Measurements from ENCODE around the gene CRMP1.
"Not testable (repeated sequence)": the region's sequence is repeated elsewhere in the genome, so short reads cannot be mapped to it uniquely, and the experiment has no call there.

CRMP1 gene

DNA sequence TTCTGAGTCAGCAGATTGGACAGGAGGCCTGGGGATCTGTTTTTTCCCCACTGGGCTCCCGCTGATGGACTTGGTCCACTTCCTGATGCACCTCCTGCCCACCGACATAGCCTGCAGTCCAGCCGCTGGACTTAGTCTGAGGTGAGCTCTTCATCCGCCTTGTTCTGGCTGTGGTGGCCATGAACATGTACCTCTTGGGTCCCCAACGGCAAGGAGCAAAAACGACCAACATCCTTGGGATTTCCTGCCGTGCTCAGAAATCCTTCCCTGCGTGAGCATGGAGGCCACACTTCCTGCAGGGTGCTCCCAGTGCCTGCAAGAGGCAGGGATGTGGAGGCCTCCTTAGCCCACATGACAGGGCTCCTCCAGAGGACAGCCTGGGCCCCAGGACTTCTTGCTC is 76.8 kb downstream of the CRMP1 start:
- no peak for DNase-seq

DNA sequence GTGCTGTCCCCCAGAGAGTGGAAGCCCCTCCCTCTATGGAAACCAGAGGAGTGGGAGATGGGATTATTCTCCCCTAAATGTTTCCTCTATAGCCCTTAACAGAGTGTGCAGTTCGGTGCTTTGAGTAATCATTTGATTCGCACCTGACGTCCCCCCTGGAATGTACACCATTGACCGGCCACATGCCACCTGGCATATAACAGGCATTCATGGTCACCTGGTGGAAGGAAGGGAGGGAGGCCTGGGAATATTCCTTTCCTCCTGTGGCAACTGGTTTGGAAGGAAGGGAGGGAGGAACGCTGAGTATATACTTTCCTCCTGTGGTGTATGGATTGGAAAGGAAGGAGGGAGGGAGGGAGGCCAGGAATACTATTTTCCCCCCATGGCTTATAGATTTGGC is 77.2 kb downstream of the CRMP1 start:
- no peak for DNase-seq

DNA sequence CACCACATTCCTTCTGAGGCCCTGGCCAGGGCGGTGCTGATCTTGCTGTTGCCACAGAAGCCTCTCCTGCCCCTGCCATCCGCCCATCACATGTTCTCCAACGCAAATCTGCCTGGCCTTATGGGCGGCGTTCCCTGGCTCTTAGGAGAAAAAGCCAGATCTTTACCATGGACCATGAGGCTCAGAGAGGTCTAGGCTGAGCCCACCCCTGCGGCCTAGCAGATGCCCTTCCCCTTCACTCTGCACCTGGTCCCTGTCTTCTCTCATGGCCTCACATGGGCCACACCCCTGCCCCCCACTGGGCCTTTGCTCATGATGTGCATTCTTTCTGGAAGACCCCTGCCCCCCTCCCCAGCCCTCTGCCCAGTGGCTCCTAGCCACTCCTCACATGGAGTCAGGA is 78.5 kb downstream of the CRMP1 start:
- no peak for DNase-seq

DNA sequence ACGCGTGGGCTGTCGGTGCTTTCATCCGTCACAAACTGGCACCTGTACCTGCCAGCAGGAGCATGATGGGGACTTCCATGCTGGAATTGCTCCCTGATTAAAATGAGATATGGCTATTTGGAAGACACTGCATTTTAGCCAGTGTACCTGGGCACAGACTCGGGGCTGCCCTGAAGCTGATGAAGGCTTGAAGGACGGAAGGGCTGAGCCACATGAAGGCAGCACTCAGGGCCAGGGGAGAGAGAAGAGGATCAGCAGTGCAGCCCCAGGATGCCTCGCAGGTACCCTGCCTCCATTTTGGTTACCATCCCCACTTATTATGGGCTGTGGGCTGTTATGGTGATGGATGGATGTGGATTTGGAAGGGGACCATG is 79.0 kb downstream of the CRMP1 start:
- DNase-seq: no peak

DNA sequence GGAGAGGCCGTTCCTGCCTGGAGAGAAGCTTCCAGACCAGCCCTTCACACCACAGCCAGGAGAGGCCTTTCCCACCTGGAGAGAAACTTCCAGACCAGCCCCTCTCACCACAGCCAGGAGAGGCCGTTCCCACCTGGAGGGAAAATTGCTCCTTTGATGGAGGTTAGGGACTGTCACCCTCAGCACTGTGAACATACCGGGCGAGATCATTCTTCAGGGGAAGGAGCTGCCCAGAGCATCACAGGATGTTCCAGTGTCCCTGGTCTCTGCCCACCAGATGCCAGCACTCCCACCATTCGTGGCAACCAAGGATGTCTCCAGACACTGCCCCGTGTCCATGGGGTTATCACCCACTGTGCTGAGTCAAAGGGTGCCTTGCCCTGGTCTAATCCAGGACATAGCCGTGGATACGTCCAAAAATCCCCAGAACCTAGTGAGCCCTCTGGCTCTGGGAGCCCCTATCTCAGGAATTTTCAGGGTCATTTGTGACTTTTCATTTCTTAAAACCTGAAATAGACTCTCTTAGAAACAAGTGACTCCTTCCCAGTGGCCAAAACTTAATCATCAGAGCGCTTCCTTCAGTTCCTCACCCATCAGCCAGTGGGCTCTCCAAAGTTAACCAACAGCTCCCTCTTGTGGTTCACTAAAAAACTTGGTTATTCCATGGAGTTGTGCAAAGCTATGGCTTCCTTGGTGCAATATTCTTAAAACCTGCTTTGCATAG is 80.2 kb downstream of the CRMP1 start:
- peak; percentile 14 for DNase-seq

DNA sequence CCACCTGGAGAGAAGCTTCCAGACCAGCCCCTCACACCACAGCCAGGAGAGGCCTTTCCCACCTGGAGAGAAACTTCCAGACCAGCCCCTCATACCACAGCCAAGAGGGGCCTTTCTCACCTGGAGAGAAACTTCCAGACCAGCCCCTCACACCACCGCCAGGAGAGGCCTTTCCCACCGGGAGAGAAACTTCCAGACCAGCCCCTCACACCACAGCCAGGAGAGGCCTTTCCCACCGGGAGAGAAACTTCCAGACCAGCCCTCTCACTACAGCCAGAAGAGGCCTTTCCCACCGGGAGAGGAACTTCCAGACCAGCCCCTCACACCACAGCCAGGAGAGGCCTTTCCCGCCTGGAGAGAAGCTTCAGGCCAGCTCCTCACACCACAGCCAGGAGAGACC is 80.8 kb downstream of the CRMP1 start:
- not testable (repeated sequence) for DNase-seq

DNA sequence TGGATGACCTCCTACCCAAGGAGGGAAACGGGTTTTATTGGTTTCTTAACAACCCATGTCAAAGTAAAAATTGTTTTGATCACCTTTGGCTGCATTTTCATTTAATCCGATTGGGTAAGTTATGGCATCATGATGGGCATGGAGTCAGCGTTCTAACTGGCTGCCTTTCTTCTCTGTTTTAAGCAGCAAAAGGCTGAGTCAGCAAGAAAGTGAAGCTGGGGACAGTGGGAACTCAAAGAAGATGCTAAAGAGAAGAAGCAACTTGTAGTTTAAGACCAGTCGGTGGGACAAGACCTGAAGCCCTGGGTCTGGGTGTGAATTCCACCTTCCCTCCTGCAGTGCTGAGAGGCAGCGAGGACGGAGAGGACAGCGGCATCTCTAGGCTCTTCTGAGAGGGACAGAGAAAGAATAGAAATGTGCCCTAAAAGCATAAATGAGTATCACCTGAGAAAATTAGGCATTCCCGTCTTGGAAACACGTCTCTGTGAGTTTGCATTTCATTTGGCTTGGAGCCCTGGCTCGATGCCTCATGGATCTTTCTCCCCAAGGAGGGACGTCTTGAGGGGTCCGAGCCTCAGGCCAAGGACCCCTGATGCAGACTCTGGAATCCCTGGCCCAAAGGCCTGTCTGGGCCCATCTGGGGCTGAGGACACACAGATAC is 82.0 kb downstream of the CRMP1 start:
- no peak for DNase-seq

DNA sequence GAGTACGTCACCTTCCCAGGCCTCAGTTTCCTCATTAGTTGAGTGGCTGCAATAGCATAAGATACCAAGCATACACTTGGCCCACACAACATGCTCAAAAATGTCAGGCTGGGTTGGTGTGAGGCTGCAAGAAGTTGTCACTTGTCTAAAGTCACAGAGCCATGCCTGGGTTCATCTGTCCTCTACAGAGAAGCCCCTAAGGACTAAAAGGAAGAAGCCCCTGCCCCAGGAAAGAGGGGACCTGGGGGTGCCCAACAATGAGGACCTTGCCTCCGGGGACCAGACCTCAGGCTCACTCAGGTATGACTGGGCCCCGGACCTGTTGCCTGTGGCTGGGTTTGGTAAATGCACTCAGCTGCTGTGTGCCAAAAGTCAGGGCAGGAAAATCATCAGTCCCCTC is 82.7 kb downstream of the CRMP1 start:
- DNase-seq: no peak

DNA sequence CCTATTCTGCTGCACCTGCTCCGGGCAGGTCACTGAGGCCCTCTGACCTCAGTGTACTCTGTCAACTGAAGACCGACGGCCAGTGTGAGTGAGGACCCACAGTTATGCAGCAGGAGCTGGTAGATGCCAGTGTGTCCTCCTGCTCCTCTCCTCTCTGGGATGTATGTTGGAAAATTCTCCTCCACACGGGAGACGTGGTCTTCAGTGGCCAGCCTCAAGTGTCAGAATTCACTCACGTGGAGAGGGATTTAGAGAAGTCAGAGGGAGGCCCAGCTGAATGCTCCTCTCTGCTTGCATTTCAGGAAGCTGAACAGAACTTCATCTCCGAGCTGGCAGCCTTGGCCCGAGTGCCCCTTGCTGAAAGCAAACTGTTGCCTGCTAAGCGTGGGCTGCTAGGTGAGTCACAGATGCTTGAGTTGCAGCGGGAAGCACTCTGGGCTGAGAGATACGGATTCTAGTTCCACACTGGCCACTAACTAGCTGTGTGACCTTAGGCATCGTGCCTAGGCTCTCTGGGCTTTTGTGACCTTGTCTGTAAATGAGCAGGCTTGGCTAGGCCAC is 83.6 kb downstream of the CRMP1 start:
- DNase-seq: no peak

DNA sequence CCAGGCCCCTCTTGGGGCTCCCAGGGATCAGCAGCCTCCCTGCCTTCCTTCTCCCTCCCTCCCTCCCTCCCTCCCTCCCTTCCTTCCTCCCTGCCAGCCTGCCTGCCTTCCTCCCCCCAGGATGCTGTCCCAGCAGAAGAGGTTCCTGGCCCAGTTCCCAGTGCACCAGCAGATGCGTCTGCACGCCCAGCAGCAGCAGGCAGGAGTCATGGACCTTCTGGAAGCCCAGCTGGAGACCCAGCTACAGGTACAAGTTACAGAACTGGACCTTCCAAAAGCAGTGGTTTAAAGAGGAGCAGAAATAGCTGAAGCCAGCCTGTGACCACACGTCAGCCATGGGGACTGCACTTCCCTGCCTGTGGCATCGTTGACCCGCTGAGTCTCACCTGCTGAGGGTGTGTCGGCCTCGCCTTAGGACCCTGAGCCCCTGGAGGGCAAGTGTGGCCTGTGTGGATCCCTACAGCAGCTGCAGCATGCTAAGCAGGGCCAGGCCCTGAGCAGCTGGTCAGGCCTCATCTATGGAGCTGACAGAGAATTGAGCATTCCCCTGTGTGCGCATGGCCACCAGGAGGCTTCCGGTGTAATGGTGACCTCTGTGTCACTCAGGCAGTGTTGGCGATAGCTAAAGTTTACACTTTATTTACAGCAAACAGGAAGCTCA is 84.7 kb downstream of the CRMP1 start:
- peak; percentile 22 for DNase-seq

DNA sequence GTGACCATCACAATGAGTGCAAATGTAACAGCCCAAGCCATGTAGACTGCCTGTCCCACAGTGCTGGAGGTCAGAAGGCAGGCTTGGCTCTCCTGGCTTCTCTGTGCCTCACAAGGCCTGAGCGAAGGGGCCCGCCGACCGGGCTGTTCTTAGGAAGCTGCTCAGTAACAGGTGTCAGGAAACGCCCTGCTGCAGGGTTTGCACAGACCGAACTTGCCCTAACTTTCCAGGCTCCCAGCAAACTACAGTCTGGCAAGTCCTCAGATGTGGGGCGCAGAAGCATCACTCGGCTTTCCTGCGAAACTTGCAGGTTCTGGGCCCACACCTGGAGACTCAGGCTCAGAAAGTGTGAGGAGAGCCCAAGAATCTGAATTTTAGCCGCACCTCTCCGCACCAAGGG is 87.6 kb downstream of the CRMP1 start:
- no peak for DNase-seq

DNA sequence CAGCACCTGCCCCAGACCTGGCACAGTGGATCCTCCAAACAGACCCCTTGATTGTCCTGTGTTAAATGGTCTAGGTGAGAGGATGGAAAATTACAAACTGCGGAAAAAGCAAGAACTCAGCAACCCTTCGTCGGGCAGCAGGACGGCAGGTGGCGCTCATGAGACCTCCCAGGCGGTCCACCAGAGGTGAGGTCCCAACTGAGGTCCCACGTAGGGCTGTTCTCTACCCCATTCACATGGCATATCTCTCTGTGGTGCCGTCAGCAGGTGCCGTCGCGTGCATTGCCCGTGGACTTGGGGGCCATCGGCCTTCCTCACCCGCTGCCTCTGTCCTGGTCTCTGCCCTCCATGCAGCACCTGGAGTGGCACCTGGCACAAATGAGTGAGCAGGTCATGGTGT is 88.2 kb downstream of the CRMP1 start:
- no peak for DNase-seq

DNA sequence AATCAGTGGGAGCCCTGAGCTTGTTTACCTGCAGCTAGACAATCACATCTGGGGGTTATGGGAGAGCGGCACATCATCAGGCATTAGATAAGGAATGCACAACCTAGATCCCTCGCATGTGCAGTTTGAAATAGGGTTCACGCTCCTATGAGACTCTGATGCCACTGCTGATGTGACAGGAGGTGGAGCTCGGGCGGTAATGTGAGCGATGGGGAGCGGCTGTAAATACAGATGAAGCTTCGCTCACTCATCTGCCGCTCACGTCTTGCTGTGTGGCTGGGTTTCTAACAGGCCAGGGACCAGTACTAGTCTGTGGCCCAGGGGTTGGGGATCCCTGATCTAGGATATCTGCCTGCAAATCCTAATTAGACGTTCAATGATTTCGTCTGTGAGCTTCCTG is 90.3 kb downstream of the CRMP1 start:
- no peak for DNase-seq

DNA sequence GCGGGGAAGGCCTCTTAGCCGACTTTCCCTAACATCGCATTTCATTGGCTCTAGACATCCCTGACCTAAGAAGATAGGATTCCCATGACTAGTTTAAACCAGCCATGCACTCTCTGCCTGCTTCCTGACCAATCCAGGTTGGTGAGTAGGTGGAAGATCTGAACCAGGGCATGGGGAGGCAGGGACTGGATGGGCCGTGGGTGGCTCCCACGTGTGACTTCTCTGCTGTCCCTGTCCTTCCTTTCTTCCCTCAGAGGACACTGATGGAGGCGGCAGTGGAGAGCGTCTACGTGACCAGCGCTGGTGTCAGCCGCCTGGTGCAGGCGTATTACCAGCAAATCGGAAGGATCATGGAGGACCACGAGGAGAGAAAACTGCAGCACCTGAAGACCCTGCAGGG is 91.2 kb downstream of the CRMP1 start:
- DNase-seq: no peak

DNA sequence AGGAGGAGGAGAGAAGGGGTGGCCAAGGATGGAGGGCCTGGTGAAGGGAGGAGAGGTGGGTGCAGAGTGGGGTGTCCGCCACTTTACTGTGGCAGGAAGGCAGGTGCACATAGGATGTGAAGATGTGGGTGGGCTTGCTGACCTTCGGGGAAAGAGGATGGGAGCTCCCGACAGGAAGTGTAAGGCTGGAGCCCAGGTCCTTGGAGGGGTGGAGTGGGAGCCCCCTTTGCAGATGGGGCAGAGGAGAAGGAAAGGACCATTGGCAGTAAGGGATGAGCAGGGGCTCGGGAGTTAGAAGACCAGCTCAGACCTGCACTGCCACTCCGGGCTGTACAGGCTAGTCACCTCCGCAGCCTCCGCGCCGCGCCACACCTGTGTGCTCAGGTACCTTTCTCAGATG is 92.4 kb downstream of the CRMP1 start:
- no peak for DNase-seq

DNA sequence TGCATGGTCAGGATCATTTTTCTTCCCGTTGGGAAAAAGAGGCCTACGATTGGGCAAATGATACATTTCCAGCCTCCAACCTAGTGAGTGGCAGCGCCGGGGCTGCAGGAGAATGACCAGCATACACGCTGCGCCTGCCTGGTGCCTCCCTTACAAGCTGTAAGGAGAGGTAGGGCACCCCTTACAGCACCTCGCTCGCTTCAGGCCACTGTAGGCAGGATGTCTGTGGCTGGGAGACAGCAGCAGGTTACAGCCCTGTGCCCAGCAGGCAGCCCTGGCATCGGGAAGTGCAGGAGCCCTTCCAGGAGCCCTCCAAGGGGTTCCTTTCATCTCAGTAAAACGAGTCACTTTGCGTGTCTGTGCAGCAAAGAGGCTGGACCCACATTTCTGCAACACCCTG is 93.5 kb downstream of the CRMP1 start:
- no peak for DNase-seq

DNA sequence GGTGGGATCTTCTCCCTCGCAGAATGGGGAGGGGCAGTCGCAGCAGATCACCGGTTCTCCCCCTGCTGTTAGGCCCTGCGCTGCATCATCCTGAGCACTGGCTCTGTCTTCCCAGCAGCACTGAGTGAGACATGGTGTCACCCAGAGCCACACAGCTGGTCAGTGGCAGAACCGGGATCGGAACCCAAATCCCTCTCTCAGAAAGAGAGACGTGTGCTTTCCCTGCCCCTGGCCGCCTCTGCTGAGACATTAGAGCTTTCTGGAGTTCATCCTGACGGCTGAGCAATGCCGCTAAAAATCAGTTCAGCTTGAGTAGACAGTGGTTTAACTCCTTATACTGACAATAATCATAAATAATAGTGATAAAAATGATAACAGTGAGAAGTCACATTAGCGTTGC is 93.9 kb downstream of the CRMP1 start:
- DNase-seq: no peak

DNA sequence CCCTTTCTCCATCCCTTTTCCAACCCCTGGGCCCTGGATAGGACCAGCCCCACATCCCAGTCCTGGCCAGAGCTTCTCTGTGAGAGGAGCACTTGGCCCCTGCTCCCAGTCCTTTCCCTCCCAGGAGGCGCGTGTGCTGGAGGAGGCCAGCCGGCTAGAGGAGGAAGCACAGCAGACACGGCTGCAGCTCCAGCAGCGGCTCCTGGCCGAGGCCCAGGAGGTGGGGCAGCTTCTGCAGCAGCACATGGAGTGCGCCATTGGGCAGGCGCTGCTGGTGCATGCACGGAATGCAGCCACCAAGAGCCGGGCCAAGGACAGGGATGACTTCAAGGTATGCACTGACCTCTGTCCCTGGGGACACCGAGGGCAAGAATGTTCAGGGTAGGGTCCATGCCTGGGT is 94.4 kb downstream of the CRMP1 start:
- no peak for DNase-seq

DNA sequence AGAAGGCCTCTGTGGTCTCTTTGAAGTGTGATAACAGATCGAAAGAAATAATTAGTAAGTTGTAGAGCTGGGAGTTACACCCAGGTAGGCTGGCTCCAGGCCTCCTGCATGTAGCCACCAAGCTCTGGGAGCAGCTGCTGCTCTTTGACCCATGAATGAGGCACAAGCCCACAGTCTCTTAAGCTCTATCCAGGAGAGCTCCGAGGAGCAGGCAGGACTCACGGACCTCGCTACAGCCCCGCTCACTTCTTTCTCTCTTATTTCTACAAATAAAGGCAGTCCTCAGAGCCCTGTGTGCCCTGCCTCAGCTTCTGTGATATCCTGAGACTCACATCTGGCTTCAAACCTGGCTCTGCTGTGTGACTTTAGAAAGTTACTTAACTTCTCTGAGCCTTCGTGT is 95.0 kb downstream of the CRMP1 start:
- no peak for DNase-seq

DNA sequence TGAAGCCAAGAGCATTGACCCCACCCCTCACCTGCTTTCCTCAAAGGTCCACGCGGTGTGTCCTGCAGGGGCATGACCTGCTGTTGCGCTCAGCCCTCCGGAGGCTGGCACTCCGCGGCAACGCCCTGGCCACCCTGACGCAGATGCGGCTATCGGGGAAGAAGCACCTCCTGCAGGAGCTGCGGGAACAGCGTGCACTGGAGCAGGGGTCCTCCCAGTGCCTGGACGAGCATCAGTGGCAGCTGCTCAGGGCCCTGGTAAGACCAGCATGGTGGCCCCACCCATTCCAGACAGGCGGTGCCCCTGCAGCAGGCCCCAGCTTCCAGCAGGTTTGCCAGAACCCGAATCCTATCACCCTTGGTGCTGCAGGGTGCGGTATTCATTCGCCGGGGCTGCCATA is 95.9 kb downstream of the CRMP1 start:
- DNase-seq: no peak

DNA sequence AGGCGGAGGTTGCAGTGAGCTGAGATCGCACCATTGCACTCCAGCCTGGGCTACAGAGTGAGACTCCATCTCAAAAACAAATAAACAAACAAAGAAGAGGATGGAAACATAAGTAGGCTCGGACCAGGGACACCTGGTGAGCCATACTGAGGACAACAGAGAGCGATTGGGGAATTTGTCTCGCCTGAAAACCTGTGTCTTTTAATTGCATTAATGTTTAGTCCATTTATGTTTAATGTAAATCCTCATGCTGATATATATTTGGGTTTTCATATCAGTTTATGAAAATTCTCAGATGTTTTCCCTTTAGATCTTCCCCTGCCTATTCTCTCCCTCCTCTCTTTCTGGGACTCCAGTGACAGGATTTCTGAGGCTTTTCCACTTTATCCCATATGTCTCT is 97.3 kb downstream of the CRMP1 start:
- DNase-seq: no peak

DNA sequence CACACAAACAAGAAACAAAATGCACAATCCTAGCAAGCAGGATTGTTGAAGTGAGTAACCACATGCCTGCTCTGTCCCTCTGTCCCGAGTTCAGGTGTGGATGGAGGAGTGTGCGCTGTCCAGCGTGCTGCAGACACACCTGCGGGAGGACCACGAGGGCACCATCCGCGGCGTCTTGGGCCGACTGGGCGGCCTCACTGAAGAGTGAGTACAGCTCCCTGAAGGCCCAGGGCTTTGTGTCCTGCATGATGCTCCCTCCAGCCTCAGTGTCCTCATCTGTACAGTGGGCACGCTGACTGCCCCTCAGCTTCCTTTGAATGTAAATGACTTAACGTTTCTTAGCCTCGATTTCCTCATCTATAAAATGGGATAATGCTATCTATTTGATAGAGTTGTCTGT is 99.4 kb downstream of the CRMP1 start:
- no peak for DNase-seq

DNA sequence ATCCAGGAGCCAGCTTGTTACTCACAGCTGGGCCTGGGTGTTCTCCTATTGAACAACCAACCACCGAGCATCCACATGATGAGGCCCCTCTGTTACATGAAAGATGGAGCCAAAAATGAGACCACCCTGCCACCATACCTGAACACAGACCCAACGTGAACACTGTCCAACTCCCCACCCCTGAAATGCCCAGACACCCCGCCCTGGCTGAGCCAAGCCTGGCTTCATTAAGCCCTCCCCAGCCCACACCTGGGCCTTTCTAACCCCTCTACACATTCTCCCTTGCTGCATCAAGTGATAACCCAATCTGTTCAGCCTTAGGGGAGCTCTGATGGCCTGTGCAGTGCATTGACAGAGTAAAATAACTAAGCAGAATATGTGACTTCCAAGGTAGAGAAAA is 101.2 kb downstream of the CRMP1 start:
- no peak for DNase-seq

DNA sequence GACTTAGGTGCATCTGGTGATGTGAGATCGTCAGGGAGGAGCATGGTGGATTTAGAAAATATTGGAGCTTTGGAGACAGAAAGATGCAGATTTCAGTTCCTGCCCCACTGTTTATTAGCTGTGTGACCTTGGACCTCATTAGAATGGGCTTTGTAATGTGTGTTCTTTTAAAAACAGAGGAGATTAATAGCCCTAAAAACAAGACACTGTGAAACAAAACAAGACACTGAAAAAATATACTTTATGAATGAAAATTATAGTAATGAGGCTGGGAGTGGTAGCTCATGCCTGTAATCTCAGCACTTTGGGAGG is 102.4 kb downstream of the CRMP1 start:
- DNase-seq: no peak

DNA sequence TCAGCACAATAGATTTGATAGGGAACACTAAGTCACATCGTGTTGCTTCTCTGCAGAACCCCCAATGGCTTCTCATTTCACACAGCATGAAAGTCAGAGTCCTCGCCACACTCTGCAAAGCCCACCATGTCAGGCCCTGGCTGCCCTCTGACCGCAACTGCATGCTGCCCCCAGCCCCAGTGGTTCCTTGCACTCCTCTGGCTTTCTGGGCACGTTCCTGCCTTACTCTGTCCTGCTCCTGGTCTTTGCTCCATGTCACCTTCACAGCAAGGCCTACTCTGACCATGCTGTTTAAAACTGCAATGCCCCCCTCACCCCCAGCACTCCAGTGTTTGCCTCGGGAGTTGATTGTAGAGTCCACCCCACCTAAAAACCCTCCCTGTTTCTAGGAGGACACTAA is 103.7 kb downstream of the CRMP1 start:
- no peak for DNase-seq

All from NCI-H510A (cell line).